Glomerular visceral epithelial cell (primary cell): ENCODE measurements around the gene MICAL3.

ENCODE experiments used
- DNase-seq: peaks from one replicate; pipeline ENCODE4 v3.0.0-alpha.2; 2016; ENCODE audit errors: extremely low spot score

The MICAL3 gene

GRCh38 chr22:17792854-17793434 is 231.4 kb downstream of the MICAL3 start:
- no peak for DNase-seq

GRCh38 chr22:17792299-17792698 is 232.1 kb downstream of the MICAL3 start:
- no peak for DNase-seq

GRCh38 chr22:17791196-17791595 is 233.2 kb downstream of the MICAL3 start:
- no peak for DNase-seq

GRCh38 chr22:17789379-17790200 is 234.8 kb downstream of the MICAL3 start:
- no peak for DNase-seq

- no peak for DNase-seq
Observed at GRCh38 chr22:17788528-17789378, 235.6 kb downstream of the MICAL3 start.

GRCh38 chr22:17787716-17788330 is 236.5 kb downstream of the MICAL3 start:
- no peak for DNase-seq

GRCh38 chr22:17787241-17787640 is 237.1 kb downstream of the MICAL3 start:
- no peak for DNase-seq

- DNase-seq = no peak
Observed at GRCh38 chr22:17786435-17787161, 237.8 kb downstream of the MICAL3 start.

- DNase-seq = peak; percentile 52
Observed at GRCh38 chr22:17785185-17786184, 238.9 kb downstream of the MICAL3 start.

GRCh38 chr22:17784776-17785175 is 239.6 kb downstream of the MICAL3 start:
- DNase-seq = no peak

- no peak for DNase-seq
Observed at GRCh38 chr22:17783773-17784480, 240.4 kb downstream of the MICAL3 start.

- no peak for DNase-seq
Observed at GRCh38 chr22:17783312-17783711, 241.0 kb downstream of the MICAL3 start.

GRCh38 chr22:17782621-17783020 is 241.7 kb downstream of the MICAL3 start:
- no peak for DNase-seq

- DNase-seq = no peak
Observed at GRCh38 chr22:17782158-17782557, 242.2 kb downstream of the MICAL3 start.

- DNase-seq = peak; percentile 89
Observed at GRCh38 chr22:17781319-17782031, 242.9 kb downstream of the MICAL3 start.

- DNase-seq = no peak
Observed at GRCh38 chr22:17780741-17781318, 243.5 kb downstream of the MICAL3 start.

GRCh38 chr22:17780116-17780740 is 244.1 kb downstream of the MICAL3 start:
- no peak for DNase-seq
